Panc1 (cell line): Measurements from ENCODE around the gene GSTM3. TPM values are rescaled to one million over a fixed set of nuclear protein-coding genes. Genes with fewer than 3 reads are reported as not detected.
"Not testable (repeated sequence)": the region's sequence is repeated elsewhere in the genome, so short reads cannot be mapped to it uniquely, and the experiment has no call there.

Experiments
- ATAC-seq: fragments of 200-7000 bp; cut with Tn5 transposase; 2 replicates; pipeline ENCODE4 v1.9.1; 2020; ENCODE audit warnings: mild to moderate bottlenecking, moderate library complexity
- BruUV-seq: library from RNA; stranded (reverse); fragments of 400-500 nt; replicated peaks from 2 replicates; lab custom pipeline; 2021; lab: Mats Ljungman, UMichigan
- CTCF ChIA-PET: fragments of 300-600 bp; sonication (Branson Sonifier 250); formaldehyde crosslinking; loops from one replicate; lab custom pipeline; 2022; ENCODE audit warnings: antibody characterized with exemption; lab: Charles Lee
- POLR2A ChIA-PET: fragments of 300-600 bp; sonication (Branson Sonifier 250); formaldehyde crosslinking; loops from one replicate; lab custom pipeline; 2022; ENCODE audit warnings: antibody characterized with exemption; lab: Charles Lee
- DNase-seq: peaks from one replicate; pipeline ENCODE4 v3.0.0-alpha.2; 2010; ENCODE audit warnings: low read depth, low spot score
- H3K27ac ChIP-seq: 2 replicates; pipeline ENCODE4 v1.5.1; 2011; ENCODE audit warnings: mild to moderate bottlenecking, low read length, inconsistent platforms
- H3K27me3 ChIP-seq: fragments of 200-500 bp; sonication (Bioruptor generic); 2 replicates; pipeline ENCODE4 v1.6.0; 2014; ENCODE audit warnings: low read length, inconsistent platforms; ENCODE audit not compliant: control insufficient read depth, insufficient read depth
- H3K36me3 ChIP-seq: fragments of 200-500 bp; sonication (Bioruptor generic); 2 replicates; pipeline ENCODE4 v1.5.1; 2014; ENCODE audit warnings: inconsistent platforms, mild to moderate bottlenecking, low read length, moderate library complexity; ENCODE audit not compliant: control insufficient read depth, insufficient read depth
- H3K4me1 ChIP-seq: 2 replicates; pipeline ENCODE4 v1.5.1; 2011; ENCODE audit warnings: inconsistent platforms, mild to moderate bottlenecking, low read length, moderate library complexity; ENCODE audit not compliant: control insufficient read depth, insufficient read depth
- H3K4me3 ChIP-seq, 2 experiments: 2 replicates each; pipeline ENCODE4 v1.5.1; 2011 to 2012; ENCODE audit warnings: low read depth in 2 of 2, low read length in 2 of 2, mild to moderate bottlenecking in 2 of 2, inconsistent platforms in 1 of 2, moderate library complexity in 1 of 2
- H3K9me3 ChIP-seq: fragments of 200-500 bp; sonication (Bioruptor generic); 2 replicates; pipeline ENCODE4 v1.5.1; 2014; ENCODE audit warnings: low read depth, mild to moderate bottlenecking, inconsistent platforms, low read length, moderate library complexity; ENCODE audit not compliant: control insufficient read depth, insufficient read depth
- POLR2AphosphoS5 ChIP-seq: IDR thresholded peaks from 2 replicates; pipeline ENCODE4 v1.6.1; 2012; ENCODE audit warnings: mild to moderate bottlenecking, low read depth, low read length, moderate library complexity
- SIN3A ChIP-seq: IDR thresholded peaks from 2 replicates; pipeline ENCODE4 v1.6.1; 2012; ENCODE audit warnings: low read depth, mild to moderate bottlenecking, low read length, moderate library complexity, borderline replicate concordance; ENCODE audit not compliant: insufficient read depth
- TCF7L2 ChIP-seq: IDR thresholded peaks from 2 replicates; pipeline ENCODE4 v1.6.1; 2011; ENCODE audit warnings: mild to moderate bottlenecking, low read depth, low read length, inconsistent platforms
- in situ Hi-C: cut with HindIII; loops from 2 replicates; pipeline ENCODE4 v1.10.0; 2016; ENCODE audit warnings: low sequenced_read_pairs, low pct_unique_long_range_greater_than_20kb
- intact Hi-C: fragments of 100-400 bp; cut with micrococcal nuclease; formaldehyde crosslinking; loops from one replicate; pipeline ENCODE4 v1.10.0; 2022; ENCODE audit not compliant: unreplicated experiment
- total RNA-seq: library from RNA; stranded (reverse); gene quantifications from one replicate; pipeline ENCODE4 v1.2.1, GENCODE V29; 2021; ENCODE audit not compliant: unreplicated experiment
- TF ChIP-seq, protein P1 (sequence below): fragments of 450-650 bp; IDR thresholded peaks from 2 replicates; pipeline ENCODE4 v1.5.1; 2017; ENCODE audit warnings: mild to moderate bottlenecking
- TF ChIP-seq, protein P2 (sequence below), 2 experiments: IDR thresholded peaks; 2 replicates each; pipeline ENCODE4 v1.6.1; 2011 to 2012; ENCODE audit warnings: low read depth in 2 of 2, control low read depth in 1 of 2, low read length in 1 of 2, mild to moderate bottlenecking in 1 of 2, moderate library complexity in 1 of 2; ENCODE audit not compliant: insufficient read depth in 1 of 2

The GSTM3 gene
- total RNA-seq, 1 experiment from 2014 or later, result 93.1 TPM

- in situ Hi-C loops (no loop called here), intact Hi-C loops (no loop called here)
- TF ChIP-seq, protein P1, sequence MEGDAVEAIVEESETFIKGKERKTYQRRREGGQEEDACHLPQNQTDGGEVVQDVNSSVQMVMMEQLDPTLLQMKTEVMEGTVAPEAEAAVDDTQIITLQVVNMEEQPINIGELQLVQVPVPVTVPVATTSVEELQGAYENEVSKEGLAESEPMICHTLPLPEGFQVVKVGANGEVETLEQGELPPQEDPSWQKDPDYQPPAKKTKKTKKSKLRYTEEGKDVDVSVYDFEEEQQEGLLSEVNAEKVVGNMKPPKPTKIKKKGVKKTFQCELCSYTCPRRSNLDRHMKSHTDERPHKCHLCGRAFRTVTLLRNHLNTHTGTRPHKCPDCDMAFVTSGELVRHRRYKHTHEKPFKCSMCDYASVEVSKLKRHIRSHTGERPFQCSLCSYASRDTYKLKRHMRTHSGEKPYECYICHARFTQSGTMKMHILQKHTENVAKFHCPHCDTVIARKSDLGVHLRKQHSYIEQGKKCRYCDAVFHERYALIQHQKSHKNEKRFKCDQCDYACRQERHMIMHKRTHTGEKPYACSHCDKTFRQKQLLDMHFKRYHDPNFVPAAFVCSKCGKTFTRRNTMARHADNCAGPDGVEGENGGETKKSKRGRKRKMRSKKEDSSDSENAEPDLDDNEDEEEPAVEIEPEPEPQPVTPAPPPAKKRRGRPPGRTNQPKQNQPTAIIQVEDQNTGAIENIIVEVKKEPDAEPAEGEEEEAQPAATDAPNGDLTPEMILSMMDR, result peak; percentile 11; the same call in 1 of the 2 replicates
- TF ChIP-seq TCF7L2, result no peak
- no peak overlapping the region for H3K4me3 ChIP-seq
- ChIA-PET POLR2A (no interaction called here), CTCF (no interaction called here)
- ATAC-seq (no peak), DNase-seq (no peak)
- no peaks in the 10 kb centered on the region for H3K4me1 ChIP-seq
- BruUV-seq, result no TSS peak
- H3K36me3 ChIP-seq, result no peaks in the 10 kb centered on the region
- H3K9me3 ChIP-seq, result no peaks in the 10 kb centered on the region
- no peaks in the 10 kb centered on the region for H3K27me3 ChIP-seq
- no peak overlapping the region for H3K27ac ChIP-seq
These were observed 36.7 kb downstream of the GSTM3 start for GRCh38 chr1:109704173-109704572.

GRCh38 chr1:109702940-109703339, 37.9 kb downstream of the GSTM3 start:
- H3K27ac ChIP-seq, ATAC-seq, H3K36me3 ChIP-seq, H3K4me1 ChIP-seq, H3K27me3 ChIP-seq, POLR2A ChIA-PET, H3K4me3 ChIP-seq, CTCF ChIA-PET, BruUV-seq, DNase-seq, in situ Hi-C loops, intact Hi-C loops, H3K9me3 ChIP-seq: not testable (repeated sequence)

- in situ Hi-C loops, BruUV-seq, H3K27ac ChIP-seq, H3K9me3 ChIP-seq, H3K4me3 ChIP-seq, H3K4me1 ChIP-seq, H3K36me3 ChIP-seq, H3K27me3 ChIP-seq, DNase-seq, ATAC-seq, CTCF ChIA-PET, intact Hi-C loops, POLR2A ChIA-PET: not testable (repeated sequence)
These were observed 43.0 kb downstream of the GSTM3 start for GRCh38 chr1:109697861-109698260.

GRCh38 chr1:109697066-109697465, 43.8 kb downstream of the GSTM3 start:
- Histone ChIP-seq H3K4me3 (no peak overlapping the region), H3K27ac (no peak overlapping the region), H3K36me3 (no peaks in the 10 kb centered on the region), H3K9me3 (no peaks in the 10 kb centered on the region), H3K27me3 (no peaks in the 10 kb centered on the region), H3K4me1 (no peaks in the 10 kb centered on the region)
- ChIA-PET POLR2A (no interaction called here), CTCF (no interaction called here)
- ATAC-seq (no peak), DNase-seq (no peak)
- intact Hi-C loops (no loop called here), in situ Hi-C loops (no loop called here)
- BruUV-seq, result no TSS peak
- TF ChIP-seq, protein P2, sequence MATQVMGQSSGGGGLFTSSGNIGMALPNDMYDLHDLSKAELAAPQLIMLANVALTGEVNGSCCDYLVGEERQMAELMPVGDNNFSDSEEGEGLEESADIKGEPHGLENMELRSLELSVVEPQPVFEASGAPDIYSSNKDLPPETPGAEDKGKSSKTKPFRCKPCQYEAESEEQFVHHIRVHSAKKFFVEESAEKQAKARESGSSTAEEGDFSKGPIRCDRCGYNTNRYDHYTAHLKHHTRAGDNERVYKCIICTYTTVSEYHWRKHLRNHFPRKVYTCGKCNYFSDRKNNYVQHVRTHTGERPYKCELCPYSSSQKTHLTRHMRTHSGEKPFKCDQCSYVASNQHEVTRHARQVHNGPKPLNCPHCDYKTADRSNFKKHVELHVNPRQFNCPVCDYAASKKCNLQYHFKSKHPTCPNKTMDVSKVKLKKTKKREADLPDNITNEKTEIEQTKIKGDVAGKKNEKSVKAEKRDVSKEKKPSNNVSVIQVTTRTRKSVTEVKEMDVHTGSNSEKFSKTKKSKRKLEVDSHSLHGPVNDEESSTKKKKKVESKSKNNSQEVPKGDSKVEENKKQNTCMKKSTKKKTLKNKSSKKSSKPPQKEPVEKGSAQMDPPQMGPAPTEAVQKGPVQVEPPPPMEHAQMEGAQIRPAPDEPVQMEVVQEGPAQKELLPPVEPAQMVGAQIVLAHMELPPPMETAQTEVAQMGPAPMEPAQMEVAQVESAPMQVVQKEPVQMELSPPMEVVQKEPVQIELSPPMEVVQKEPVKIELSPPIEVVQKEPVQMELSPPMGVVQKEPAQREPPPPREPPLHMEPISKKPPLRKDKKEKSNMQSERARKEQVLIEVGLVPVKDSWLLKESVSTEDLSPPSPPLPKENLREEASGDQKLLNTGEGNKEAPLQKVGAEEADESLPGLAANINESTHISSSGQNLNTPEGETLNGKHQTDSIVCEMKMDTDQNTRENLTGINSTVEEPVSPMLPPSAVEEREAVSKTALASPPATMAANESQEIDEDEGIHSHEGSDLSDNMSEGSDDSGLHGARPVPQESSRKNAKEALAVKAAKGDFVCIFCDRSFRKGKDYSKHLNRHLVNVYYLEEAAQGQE (IDR thresholded peaks at IDR 0.05; ENCODE audit: insufficient read depth in 1 of 2, low read depth in 2 of 2, low read length in 1 of 2), result no peak
- TF ChIP-seq, protein P1, result no peak
- TF ChIP-seq SIN3A (no peak), TCF7L2 (no peak), POLR2AphosphoS5 (no peak)

DNA sequence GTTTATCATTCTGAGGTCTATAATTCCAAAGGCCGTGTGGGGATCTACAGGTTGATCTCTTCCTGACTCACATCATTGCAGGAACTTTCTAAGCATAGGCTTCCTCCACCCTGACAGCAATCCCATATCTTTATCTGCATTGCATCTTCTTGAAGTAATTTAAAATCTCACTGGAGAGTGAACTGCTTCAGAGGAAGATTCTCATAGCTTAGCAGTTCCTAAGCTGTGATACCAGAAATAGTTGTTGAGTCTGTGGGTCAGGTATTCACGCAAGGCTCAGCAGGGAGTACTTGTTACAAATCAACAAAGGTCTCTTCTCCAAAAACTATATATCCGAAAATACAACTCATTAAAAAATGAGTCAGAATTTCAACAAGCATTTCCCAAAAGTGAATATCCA, 45.7 kb downstream of the GSTM3 start:
- ATAC-seq, H3K27me3 ChIP-seq, H3K4me3 ChIP-seq, DNase-seq, CTCF ChIA-PET, in situ Hi-C loops, H3K9me3 ChIP-seq, BruUV-seq, H3K27ac ChIP-seq, POLR2A ChIA-PET, H3K4me1 ChIP-seq, H3K36me3 ChIP-seq, intact Hi-C loops: not testable (repeated sequence)
